ENCODE measurements around the gene PAX3. TPM values are rescaled to one million over a fixed set of nuclear protein-coding genes. Genes with fewer than 3 reads are reported as not detected.

Gene PAX3
- total RNA-seq, 3 donors from 2014 or later (not counting 1 experiment from before 2014, with no cell fraction given): not detected

DNA sequence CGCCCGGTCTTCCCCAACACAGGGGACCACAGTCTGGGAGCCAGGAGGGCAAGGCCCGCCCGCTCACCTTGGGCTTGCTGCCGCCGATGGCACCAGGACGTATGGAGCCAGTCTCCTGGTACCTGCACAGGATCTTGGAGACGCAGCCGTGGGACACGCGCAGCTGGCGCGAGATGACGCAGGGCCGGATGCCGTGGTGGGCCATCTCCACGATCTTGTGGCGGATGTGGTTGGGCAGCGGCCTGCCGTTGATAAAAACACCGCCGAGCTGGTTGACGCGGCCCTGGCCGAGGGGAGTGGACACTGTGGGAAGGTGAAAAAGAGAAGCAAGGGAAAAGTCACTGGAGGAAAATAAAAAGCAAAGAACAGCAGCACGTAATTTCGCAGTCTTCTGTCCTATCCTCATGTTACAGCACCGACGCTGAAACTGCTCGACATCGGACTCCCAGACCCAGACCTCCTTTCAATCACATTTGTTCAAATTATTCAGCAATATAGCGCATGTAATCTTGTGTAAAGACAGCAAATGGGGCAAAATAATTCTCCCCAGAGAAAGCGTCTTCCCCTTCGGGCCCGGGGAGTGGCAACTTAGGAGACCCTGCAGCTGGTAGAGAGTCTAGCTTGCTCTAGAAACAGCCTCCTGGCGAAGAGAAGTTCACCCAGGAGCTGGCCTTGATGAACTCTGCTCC is 1.7 kb downstream of the PAX3 start:
- H3K27me3 ChIP-seq (ENCODE audit: control insufficient read depth, insufficient read depth, low read length): peaks cover 75% of the 10 kb centered on the region
- DNase-seq: no peak
- H3K36me3 Mint-ChIP-seq: no peaks in the 10 kb centered on the region
- peaks cover 12% of the 10 kb centered on the region for H3K9me3 ChIP-seq (ENCODE audit: control insufficient read depth, insufficient read depth, low read length)
- H3K4me1 Mint-ChIP-seq: peaks cover 9 to 22% of the 10 kb centered on the region in 2 donors
- ATAC-seq: no peak
- peaks cover 28% of the 10 kb centered on the region for H3K4me1 ChIP-seq (ENCODE audit: control insufficient read depth, insufficient read depth, low read length)
- H3K27ac ChIP-seq (ENCODE audit: low read length): no peak overlapping the region
- 8% methylated on average over 36 of the region's 36 CpGs for WGBS (ENCODE audit: insufficient coverage)
- no peaks in the 10 kb centered on the region for H3K36me3 ChIP-seq (ENCODE audit: control insufficient read depth, insufficient read depth, low read length)
- H3K9me3 Mint-ChIP-seq: peaks cover 3% of the 10 kb centered on the region in 2 donors
- intact Hi-C loops (cut with micrococcal nuclease): no loop called here
- no peak overlapping the region for H3K4me3 ChIP-seq (ENCODE audit: low read length)
- TF ChIP-seq, protein P1, sequence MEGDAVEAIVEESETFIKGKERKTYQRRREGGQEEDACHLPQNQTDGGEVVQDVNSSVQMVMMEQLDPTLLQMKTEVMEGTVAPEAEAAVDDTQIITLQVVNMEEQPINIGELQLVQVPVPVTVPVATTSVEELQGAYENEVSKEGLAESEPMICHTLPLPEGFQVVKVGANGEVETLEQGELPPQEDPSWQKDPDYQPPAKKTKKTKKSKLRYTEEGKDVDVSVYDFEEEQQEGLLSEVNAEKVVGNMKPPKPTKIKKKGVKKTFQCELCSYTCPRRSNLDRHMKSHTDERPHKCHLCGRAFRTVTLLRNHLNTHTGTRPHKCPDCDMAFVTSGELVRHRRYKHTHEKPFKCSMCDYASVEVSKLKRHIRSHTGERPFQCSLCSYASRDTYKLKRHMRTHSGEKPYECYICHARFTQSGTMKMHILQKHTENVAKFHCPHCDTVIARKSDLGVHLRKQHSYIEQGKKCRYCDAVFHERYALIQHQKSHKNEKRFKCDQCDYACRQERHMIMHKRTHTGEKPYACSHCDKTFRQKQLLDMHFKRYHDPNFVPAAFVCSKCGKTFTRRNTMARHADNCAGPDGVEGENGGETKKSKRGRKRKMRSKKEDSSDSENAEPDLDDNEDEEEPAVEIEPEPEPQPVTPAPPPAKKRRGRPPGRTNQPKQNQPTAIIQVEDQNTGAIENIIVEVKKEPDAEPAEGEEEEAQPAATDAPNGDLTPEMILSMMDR (IDR thresholded peaks at IDR 0.05): no peak
- no peak overlapping the region for H3K27ac Mint-ChIP-seq
- no peak overlapping the region for H3K4me3 Mint-ChIP-seq
- peaks cover 82 to 85% of the 10 kb centered on the region in 2 donors for H3K27me3 Mint-ChIP-seq (ENCODE audit: low read depth in 2 of 2)

DNA sequence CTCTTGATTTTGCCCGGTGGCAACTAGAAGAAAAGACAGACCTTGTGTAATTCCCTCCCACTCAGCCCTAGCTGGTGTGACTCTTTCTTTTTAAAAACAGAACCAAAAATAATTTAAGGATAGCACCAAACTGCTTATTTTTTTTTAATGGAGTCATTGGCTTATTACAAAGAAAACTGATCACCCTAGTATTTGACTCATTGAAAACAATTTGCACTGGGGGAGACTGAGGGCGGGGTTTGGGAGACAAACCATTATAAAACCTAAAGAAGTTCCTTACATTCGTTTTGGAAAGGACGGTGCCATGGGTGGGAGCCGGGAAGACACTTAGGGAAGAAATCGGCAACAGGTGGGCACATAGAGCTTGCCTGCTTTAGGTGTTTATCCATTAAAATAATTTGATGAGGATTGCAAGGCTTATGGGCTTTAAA is 2.5 kb downstream of the PAX3 start:
- Histone ChIP-seq H3K27ac (ENCODE audit: low read length) (no peak overlapping the region), H3K4me1 (ENCODE audit: control insufficient read depth, insufficient read depth, low read length) (peaks cover 28% of the 10 kb centered on the region), H3K27me3 (ENCODE audit: control insufficient read depth, insufficient read depth, low read length) (peaks cover 75% of the 10 kb centered on the region), H3K36me3 (ENCODE audit: control insufficient read depth, insufficient read depth, low read length) (no peaks in the 10 kb centered on the region), H3K4me3 (ENCODE audit: low read length) (no peak overlapping the region), H3K9me3 (ENCODE audit: control insufficient read depth, insufficient read depth, low read length) (peaks cover 5% of the 10 kb centered on the region)
- Mint-ChIP-seq H3K4me3 (no peak overlapping the region), H3K4me1 (peaks cover 9 to 22% of the 10 kb centered on the region in 2 donors), H3K9me3 (peaks cover 3% of the 10 kb centered on the region in 2 donors), H3K27ac (no peak overlapping the region), H3K27me3 (ENCODE audit: low read depth in 2 of 2) (peaks cover 78 to 83% of the 10 kb centered on the region in 2 donors), H3K36me3 (no peaks in the 10 kb centered on the region)
- 8% methylated on average over 6 of the region's 6 CpGs for WGBS (ENCODE audit: insufficient coverage)
- no peak for DNase-seq
- TF ChIP-seq, protein P1 (IDR thresholded peaks at IDR 0.05): no peak
- intact Hi-C loops (cut with micrococcal nuclease): no loop called here
- ATAC-seq: no peak

DNA sequence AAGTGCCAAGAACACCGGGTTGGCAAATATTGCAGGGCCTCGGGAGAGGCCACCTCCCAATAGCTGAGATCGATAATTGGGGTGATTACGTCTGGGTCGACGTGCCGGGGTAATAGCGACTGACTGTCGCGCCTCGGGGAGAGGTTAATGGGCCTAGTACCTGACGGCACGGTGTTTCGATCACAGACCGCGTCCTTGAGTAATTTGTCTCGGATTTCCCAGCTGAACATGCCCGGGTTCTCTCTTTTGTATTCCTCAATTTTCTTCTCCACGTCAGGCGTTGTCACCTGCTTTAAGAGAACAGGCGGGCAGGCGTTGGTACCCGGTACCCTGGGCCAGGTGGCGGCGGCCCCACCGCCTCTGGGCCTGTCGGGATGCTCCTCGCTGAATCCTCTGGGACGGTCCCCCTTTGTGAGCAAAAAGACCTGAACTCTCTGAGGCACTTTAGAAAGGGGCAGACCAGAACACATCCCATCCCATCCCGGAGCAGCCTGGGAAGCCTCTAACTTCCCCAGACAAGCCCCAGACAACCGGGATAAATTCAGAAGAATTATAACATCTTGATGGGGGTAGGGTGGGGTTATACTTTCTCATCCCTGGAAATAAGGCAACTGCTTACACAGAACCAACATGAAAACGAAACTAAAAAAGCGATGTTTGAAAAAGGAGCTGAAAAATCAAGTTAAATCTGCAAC is 3.3 kb downstream of the PAX3 start:
- peaks cover 9 to 22% of the 10 kb centered on the region in 2 donors for H3K4me1 Mint-ChIP-seq
- DNase-seq (no peak), ATAC-seq (no peak)
- peaks cover 82 to 85% of the 10 kb centered on the region in 2 donors for H3K27me3 Mint-ChIP-seq (ENCODE audit: low read depth in 2 of 2)
- WGBS (ENCODE audit: insufficient coverage): 8% methylated on average over 30 of the region's 33 CpGs
- intact Hi-C loops (cut with micrococcal nuclease): no loop called here
- H3K27ac ChIP-seq (ENCODE audit: low read length): no peak overlapping the region
- no peak overlapping the region for H3K4me3 ChIP-seq (ENCODE audit: low read length)
- H3K4me1 ChIP-seq (ENCODE audit: control insufficient read depth, insufficient read depth, low read length): peaks cover 28% of the 10 kb centered on the region
- H3K27ac Mint-ChIP-seq: no peak overlapping the region
- no peaks in the 10 kb centered on the region for H3K36me3 ChIP-seq (ENCODE audit: control insufficient read depth, insufficient read depth, low read length)
- H3K27me3 ChIP-seq (ENCODE audit: control insufficient read depth, insufficient read depth, low read length): peaks cover 71% of the 10 kb centered on the region
- H3K4me3 Mint-ChIP-seq: peak overlapping the region; percentile 66
- peaks cover 4% of the 10 kb centered on the region for H3K9me3 ChIP-seq (ENCODE audit: control insufficient read depth, insufficient read depth, low read length)
- peaks cover 3% of the 10 kb centered on the region in 2 donors for H3K9me3 Mint-ChIP-seq
- peaks cover 2% of the 10 kb centered on the region for H3K36me3 Mint-ChIP-seq
- TF ChIP-seq, protein P1 (IDR thresholded peaks at IDR 0.05): no peak
